H1 (cell line): Measurements from ENCODE around the gene FHL1.

ENCODE experiments used
- BACH1 ChIP-seq: IDR thresholded peaks from 2 replicates; pipeline ENCODE4 v1.6.1; 2012; ENCODE audit warnings: low read length, improper control_type of control experiment
- EGR1 ChIP-seq: IDR thresholded peaks from 2 replicates; pipeline ENCODE4 v1.6.1; 2011; ENCODE audit warnings: low read depth, low read length, borderline replicate concordance
- EP300 ChIP-seq, 2 experiments: IDR thresholded peaks; 1 replicate in 1 of 2; 2 replicates in 1 of 2; pipeline ENCODE4 v1.6.1; 2011 to 2012; ENCODE audit warnings: low read depth in 2 of 2, low read length in 2 of 2, mild to moderate bottlenecking in 2 of 2, borderline replicate concordance in 1 of 2, inconsistent platforms in 1 of 2, moderate library complexity in 1 of 2
- JUND ChIP-seq: IDR thresholded peaks from 2 replicates; pipeline ENCODE4 v1.6.1; 2011; ENCODE audit warnings: mild to moderate bottlenecking, improper control_type of control experiment, low read length
- RAD21 ChIP-seq, 2 experiments: IDR thresholded peaks in 1 of 2; conservative IDR thresholded peaks in 1 of 2; 2 replicates each; pipeline ENCODE4 v1.6.1; 2011; ENCODE audit warnings: low read depth in 2 of 2, low read length in 2 of 2, improper control_type of control experiment in 1 of 2, inconsistent platforms in 1 of 2, mild to moderate bottlenecking in 1 of 2, moderate library complexity in 1 of 2
- TCF12 ChIP-seq: IDR thresholded peaks from 2 replicates; pipeline ENCODE4 v1.6.1; 2011; ENCODE audit warnings: low read depth, mild to moderate bottlenecking, low read length
- TF ChIP-seq, protein P1 (sequence below), 3 experiments: IDR thresholded peaks; 1 replicate in 2 of 3; 2 replicates in 1 of 3; pipeline versions ENCODE4 v1.5.1 to v1.6.1; 2011; ENCODE audit warnings: low read length in 3 of 3, mild to moderate bottlenecking in 3 of 3, inconsistent platforms in 2 of 3, low read depth in 1 of 3, moderate library complexity in 1 of 3; ENCODE audit not compliant: insufficient read depth in 1 of 3; ENCODE audit errors: control extremely low read depth in 1 of 3

DNA sequence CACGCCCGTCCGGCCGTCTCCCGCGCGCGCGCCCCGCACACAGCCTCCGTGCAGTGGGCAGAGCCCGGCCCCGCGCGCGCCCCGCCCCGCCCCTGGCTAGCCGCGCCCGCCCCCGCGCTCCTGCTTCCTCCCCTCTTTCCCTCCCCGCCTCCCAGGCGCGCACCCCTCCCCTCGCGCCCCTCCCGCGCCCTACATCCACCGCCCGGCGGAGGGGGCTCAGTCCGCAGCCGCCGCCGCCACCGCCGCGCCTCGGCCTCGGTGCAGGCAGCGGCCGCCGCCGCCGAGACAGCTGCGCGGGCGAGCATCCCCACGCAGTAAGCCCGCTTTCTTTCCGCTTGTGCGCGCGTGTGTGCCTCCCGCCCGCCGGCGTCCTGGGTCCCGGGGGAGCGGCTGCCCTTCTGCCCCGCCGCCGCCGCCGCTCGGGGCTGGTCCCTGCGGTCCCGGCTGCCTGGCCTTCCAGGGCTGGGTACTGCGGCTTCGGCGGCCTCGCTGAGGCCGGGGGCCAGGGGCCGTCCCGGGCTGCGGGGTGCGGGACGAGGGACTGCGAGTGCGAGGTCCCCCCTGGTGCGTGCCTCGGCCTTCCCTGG lies at the start of gene FHL1:
- TF ChIP-seq, protein P1, sequence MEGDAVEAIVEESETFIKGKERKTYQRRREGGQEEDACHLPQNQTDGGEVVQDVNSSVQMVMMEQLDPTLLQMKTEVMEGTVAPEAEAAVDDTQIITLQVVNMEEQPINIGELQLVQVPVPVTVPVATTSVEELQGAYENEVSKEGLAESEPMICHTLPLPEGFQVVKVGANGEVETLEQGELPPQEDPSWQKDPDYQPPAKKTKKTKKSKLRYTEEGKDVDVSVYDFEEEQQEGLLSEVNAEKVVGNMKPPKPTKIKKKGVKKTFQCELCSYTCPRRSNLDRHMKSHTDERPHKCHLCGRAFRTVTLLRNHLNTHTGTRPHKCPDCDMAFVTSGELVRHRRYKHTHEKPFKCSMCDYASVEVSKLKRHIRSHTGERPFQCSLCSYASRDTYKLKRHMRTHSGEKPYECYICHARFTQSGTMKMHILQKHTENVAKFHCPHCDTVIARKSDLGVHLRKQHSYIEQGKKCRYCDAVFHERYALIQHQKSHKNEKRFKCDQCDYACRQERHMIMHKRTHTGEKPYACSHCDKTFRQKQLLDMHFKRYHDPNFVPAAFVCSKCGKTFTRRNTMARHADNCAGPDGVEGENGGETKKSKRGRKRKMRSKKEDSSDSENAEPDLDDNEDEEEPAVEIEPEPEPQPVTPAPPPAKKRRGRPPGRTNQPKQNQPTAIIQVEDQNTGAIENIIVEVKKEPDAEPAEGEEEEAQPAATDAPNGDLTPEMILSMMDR (IDR thresholded peaks at IDR 0.05; ENCODE audit: control extremely low read depth in 1 of 3, insufficient read depth in 1 of 3, low read depth in 1 of 3, low read length in 3 of 3) = no peak
- no peak for TF ChIP-seq EP300 (IDR thresholded peaks at IDR 0.05; ENCODE audit: borderline replicate concordance in 1 of 2, low read depth in 2 of 2, low read length in 2 of 2)
- no peak for TF ChIP-seq JUND
- TF ChIP-seq BACH1 = no peak
- no peak for TF ChIP-seq EGR1
- no peak for TF ChIP-seq RAD21 (IDR thresholded peaks at IDR 0.05 in 1 of 2, conservative IDR thresholded peaks at IDR 0.05 in 1 of 2; ENCODE audit: low read depth in 2 of 2, low read length in 2 of 2)
- no peak for TF ChIP-seq TCF12
